Esophagus squamous epithelium (tissue), 5 donors: ENCODE data around the gene KRTAP9-4. TPM values are rescaled to one million over a fixed set of nuclear protein-coding genes. Genes with fewer than 3 reads are reported as not detected.
"Not testable (repeated sequence)": the region's sequence is repeated elsewhere in the genome, so short reads cannot be mapped to it uniquely, and the experiment has no call there.

Experiments
- DNase-seq: peaks from one replicate; lab custom pipeline; 2025; lab: John Stamatoyannopoulos, UW
- H3K27ac ChIP-seq, 4 donors: fragments of 200-600 bp; sonication (generic); one replicate each; pipeline ENCODE4 v1.5.1; 2016 to 2019; ENCODE audit warnings: mild to moderate bottlenecking in 1 of 4
- H3K27me3 ChIP-seq, 4 donors: fragments of 200-600 bp; sonication (generic); 1 replicate in 3 of 4; 2 replicates in 1 of 4; pipeline versions ENCODE4 v1.5.1 to v1.6.0; 2017 to 2021; ENCODE audit warnings: antibody characterized with exemption in 1 of 4
- H3K36me3 ChIP-seq, 3 donors: fragments of 200-600 bp; sonication (generic); one replicate each; pipeline ENCODE4 v1.5.1; 2016 to 2019
- H3K4me1 ChIP-seq, 3 donors: fragments of 200-600 bp; sonication (generic); one replicate each; pipeline ENCODE4 v1.5.1; 2017 to 2019
- H3K4me3 ChIP-seq, 4 donors: fragments of 200-600 bp; sonication (generic); 1 replicate in 3 of 4; 2 replicates in 1 of 4; pipeline ENCODE4 v1.5.1; 2016 to 2019; ENCODE audit warnings: mild to moderate bottlenecking in 2 of 4, moderate library complexity in 1 of 4
- H3K9me3 ChIP-seq, 3 donors: fragments of 200-600 bp; sonication (generic); one replicate each; pipeline ENCODE4 v1.5.1; 2016 to 2019
- POLR2A ChIP-seq, 4 donors: fragments of 450-650 bp; IDR thresholded peaks; one replicate each; pipeline ENCODE4 v1.6.1; 2017; ENCODE audit warnings: antibody characterized with exemption in 4 of 4, mild to moderate bottlenecking in 4 of 4, moderate library complexity in 3 of 4
- WGBS, 2 donors: methylation state at CpG; one replicate each; pipeline ENCODE4 v1.1.5; 2018; 5-methylcytosine and 5-hydroxymethylcytosine counted together
- intact Hi-C: fragments of 100-400 bp; cut with DNase I; formaldehyde crosslinking; loops from one replicate; pipeline ENCODE4 v1.15.0; 2022
- total RNA-seq, 4 donors: library from RNA; depleted of rRNA; stranded (reverse); fragments of >200 nt; gene quantifications; one replicate each; pipeline ENCODE4 v1.1.0, GENCODE V29; 2016
- TF ChIP-seq, protein P1 (sequence below), 6 experiments: fragments of 450-650 bp in 4 of 6; fragments of 200-600 bp in 2 of 6; sonication (generic) in 2 of 6; IDR thresholded peaks; one replicate each; pipeline ENCODE4 v1.5.1; 2016 to 2019; ENCODE audit warnings: antibody characterized with exemption in 6 of 6, mild to moderate bottlenecking in 4 of 6, moderate library complexity in 4 of 6
- donor health status: DM: yes; HTN: yes; CAD: no.

KRTAP9-4 gene
- total RNA-seq, 4 donors from 2014 or later = not detected

DNA sequence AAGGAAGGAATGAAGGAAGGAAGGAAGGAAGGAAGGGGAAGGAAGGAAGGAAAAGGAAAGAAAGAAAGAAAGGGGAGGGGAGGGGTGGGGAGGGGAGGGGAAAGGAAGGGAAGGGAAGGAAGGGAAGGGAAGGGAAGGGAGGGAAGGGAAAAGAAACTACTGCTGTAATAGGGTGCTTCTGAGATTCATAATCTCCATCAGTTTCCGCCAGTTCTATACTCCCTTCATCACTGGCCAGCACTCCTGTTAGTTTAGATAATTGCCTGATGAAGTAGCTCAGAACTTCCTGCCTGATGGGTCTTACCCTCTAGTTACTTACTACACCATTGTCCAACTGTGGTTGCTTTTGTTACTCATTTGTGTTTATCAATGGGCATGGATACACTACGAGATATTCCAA is 13.7 kb downstream of the KRTAP9-4 start:
- TF ChIP-seq POLR2A (IDR thresholded peaks at IDR 0.05) = no peak
- TF ChIP-seq, protein P1, sequence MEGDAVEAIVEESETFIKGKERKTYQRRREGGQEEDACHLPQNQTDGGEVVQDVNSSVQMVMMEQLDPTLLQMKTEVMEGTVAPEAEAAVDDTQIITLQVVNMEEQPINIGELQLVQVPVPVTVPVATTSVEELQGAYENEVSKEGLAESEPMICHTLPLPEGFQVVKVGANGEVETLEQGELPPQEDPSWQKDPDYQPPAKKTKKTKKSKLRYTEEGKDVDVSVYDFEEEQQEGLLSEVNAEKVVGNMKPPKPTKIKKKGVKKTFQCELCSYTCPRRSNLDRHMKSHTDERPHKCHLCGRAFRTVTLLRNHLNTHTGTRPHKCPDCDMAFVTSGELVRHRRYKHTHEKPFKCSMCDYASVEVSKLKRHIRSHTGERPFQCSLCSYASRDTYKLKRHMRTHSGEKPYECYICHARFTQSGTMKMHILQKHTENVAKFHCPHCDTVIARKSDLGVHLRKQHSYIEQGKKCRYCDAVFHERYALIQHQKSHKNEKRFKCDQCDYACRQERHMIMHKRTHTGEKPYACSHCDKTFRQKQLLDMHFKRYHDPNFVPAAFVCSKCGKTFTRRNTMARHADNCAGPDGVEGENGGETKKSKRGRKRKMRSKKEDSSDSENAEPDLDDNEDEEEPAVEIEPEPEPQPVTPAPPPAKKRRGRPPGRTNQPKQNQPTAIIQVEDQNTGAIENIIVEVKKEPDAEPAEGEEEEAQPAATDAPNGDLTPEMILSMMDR (IDR thresholded peaks at IDR 0.05) = no peak
- Histone ChIP-seq H3K4me3 (no peak overlapping the region), H3K27me3 (peaks cover 0 to 20% (median 0%) of the 10 kb centered on the region in 4 donors), H3K27ac (no peak overlapping the region), H3K36me3 (no peaks in the 10 kb centered on the region), H3K9me3 (no peaks in the 10 kb centered on the region), H3K4me1 (no peaks in the 10 kb centered on the region)
- intact Hi-C loops = no loop called here
- DNase-seq = no peak
- WGBS, 2 donors = 57 to 60% methylated on average over 2 of the region's 2 CpGs

DNA sequence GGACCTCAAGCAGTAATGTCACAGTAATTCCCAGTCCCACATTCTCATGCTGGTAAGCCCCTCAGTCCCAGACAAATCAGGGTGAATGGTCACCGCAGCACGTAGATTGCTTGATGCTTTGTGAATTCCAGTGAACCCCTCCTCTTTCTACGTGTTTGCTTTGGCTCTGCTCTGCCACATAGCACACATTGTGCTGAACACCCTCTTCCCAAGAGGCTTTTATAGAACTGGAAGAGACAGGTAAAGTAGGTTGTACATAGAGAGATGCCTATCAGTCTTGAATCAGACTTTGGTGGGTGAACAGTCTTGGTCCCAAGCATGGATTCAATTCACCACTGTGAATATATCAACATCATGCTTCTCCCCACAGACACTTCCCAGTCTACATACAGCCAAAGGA is 15.1 kb downstream of the KRTAP9-4 start:
- DNase-seq = no peak
- Histone ChIP-seq H3K4me1 (no peaks in the 10 kb centered on the region), H3K27ac (no peak overlapping the region), H3K27me3 (peaks cover 0 to 9% (median 0%) of the 10 kb centered on the region in 4 donors), H3K36me3 (no peaks in the 10 kb centered on the region), H3K4me3 (no peak overlapping the region), H3K9me3 (no peaks in the 10 kb centered on the region)
- TF ChIP-seq POLR2A (IDR thresholded peaks at IDR 0.05) = no peak
- TF ChIP-seq, protein P1 (IDR thresholded peaks at IDR 0.05) = no peak
- WGBS, 2 donors = 89 to 100% methylated on average over 2 to 3 of the region's 3 CpGs
- intact Hi-C loops = no loop called here

- Histone ChIP-seq H3K4me3 (no peak within 1 kb of the TSS), H3K9me3 (no peaks in the 10 kb centered on the region), H3K27me3 (peaks cover 0 to 8% (median 0%) of the 10 kb centered on the region in 4 donors), H3K27ac (no peak within 1 kb of the TSS), H3K4me1 (no peaks in the 10 kb centered on the region), H3K36me3 (no peaks in the 10 kb centered on the region)
- TF ChIP-seq POLR2A (IDR thresholded peaks at IDR 0.05) = no peak
- TF ChIP-seq, protein P1 (IDR thresholded peaks at IDR 0.05) = no peak
- no peak for DNase-seq
- 37 to 51% methylated on average over 2 of the region's 2 CpGs for WGBS, 2 donors
- intact Hi-C loops = no loop called here
Measured at GRCh38 chr17:41265078-41265477, 15.6 kb downstream of the KRTAP9-4 start, which contains the start of gene KRTAP9-6. Gene KRTAP9-6 (plus strand): TSS chr17:41265378. CDS start chr17:41265378, 0 bp downstream.

- Histone ChIP-seq H3K4me3 (no peak overlapping the region), H3K36me3 (no peaks in the 10 kb centered on the region), H3K27me3 (peaks cover 0 to 4% (median 0%) of the 10 kb centered on the region in 4 donors), H3K9me3 (no peaks in the 10 kb centered on the region), H3K4me1 (no peaks in the 10 kb centered on the region), H3K27ac (no peak overlapping the region)
- TF ChIP-seq, protein P1 (IDR thresholded peaks at IDR 0.05) = no peak
- TF ChIP-seq POLR2A (IDR thresholded peaks at IDR 0.05) = no peak
- DNase-seq = no peak
- intact Hi-C loops = no loop called here
- 82% methylated on average over 3 of the region's 3 CpGs; no CpG with 5 or more reads in 1 of the 2 donors for WGBS, 2 donors
Measured at GRCh38 chr17:41267711-41268110, 18.2 kb downstream of the KRTAP9-4 start.

GRCh38 chr17:41271323-41271722 is 21.8 kb downstream of the KRTAP9-4 start:
- H3K9me3 ChIP-seq, intact Hi-C loops, H3K27me3 ChIP-seq, H3K4me3 ChIP-seq, H3K27ac ChIP-seq, H3K36me3 ChIP-seq, DNase-seq, H3K4me1 ChIP-seq: not testable (repeated sequence)
- WGBS, 2 donors = no CpG with 5 or more reads among the region's 1 CpG

DNA sequence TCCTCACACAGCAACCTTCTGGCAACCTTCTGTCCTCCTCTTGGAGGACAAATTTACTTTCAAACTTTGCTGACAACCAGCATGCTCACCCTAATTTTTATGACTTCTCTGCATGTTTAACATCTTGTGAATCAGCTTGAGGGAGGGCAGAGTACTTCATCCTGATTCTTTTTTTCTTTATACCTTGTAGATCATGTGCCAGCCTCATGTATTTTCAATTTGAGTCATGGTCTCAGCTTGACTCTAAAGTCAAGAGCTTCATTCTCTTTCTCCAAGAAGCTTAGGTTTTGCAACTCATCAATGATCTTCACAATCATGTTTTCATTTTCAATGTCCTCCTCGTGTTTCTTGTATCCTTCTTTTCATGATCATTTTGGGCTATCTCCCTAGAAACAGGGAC is 22.4 kb downstream of the KRTAP9-4 start:
- H3K36me3 ChIP-seq = no peaks in the 10 kb centered on the region
- no peak overlapping the region for H3K4me3 ChIP-seq
- 75% methylated on average over 1 of the region's 1 CpG; no CpG with 5 or more reads in 1 of the 2 donors for WGBS, 2 donors
- no peaks in the 10 kb centered on the region for H3K9me3 ChIP-seq
- H3K27ac ChIP-seq = no peak overlapping the region
- DNase-seq = no peak
- TF ChIP-seq POLR2A (IDR thresholded peaks at IDR 0.05) = no peak
- TF ChIP-seq, protein P1 (IDR thresholded peaks at IDR 0.05) = no peak
- no peaks in the 10 kb centered on the region for H3K4me1 ChIP-seq
- H3K27me3 ChIP-seq = peaks cover 0 to 5% (median 0%) of the 10 kb centered on the region in 4 donors
- intact Hi-C loops = no loop called here

GRCh38 chr17:41275648-41276190 is 26.2 kb downstream of the KRTAP9-4 start, which contains the start of gene KRTAP9-7:
Gene KRTAP9-7 (plus strand): TSS chr17:41275698. CDS start chr17:41275698, 0 bp downstream.
- H3K27me3 ChIP-seq, H3K4me3 ChIP-seq, H3K4me1 ChIP-seq, H3K36me3 ChIP-seq, intact Hi-C loops, H3K27ac ChIP-seq, DNase-seq, H3K9me3 ChIP-seq: not testable (repeated sequence)
- 80 to 100% methylated on average over 1 of the region's 3 CpGs for WGBS, 2 donors
